ENCODE measurements around the gene PABPN1L.

PABPN1L gene

DNA sequence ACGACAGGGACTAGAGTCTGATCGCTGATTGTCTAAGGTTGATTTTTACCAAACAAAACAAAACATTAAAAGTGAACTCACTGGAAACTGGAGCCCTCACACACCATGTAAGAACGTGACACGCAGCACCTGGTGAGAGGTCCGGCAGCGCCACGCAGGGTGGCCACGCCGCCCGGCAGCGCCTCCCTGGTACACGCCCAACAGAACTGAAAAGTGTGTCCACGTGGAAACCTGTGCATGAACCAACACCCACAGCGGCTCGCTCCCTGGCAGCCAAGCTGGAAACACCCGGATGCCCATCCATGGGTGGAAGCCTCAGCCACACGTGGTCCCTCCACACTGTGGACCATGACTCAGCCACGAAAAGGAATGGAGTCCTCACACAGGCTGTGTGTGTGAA, 18.8 kb downstream of the PABPN1L start:
- H4K20me1 ChIP-seq (ENCODE audit: insufficient read depth): no peaks in the 10 kb centered on the region
- no peak overlapping the region for H3K4me3 ChIP-seq (IDR thresholded peaks at IDR 0.05; ENCODE audit: insufficient read depth, low read depth, low read length)
- no peak overlapping the region for H2AFZ ChIP-seq (ENCODE audit: low read depth)
- H3K4me1 ChIP-seq (ENCODE audit: low read depth, poor library complexity, severe bottlenecking): no peaks in the 10 kb centered on the region
- H3K4me2 ChIP-seq: no peak overlapping the region
- H3K36me3 ChIP-seq (ENCODE audit: insufficient read depth): no peaks in the 10 kb centered on the region
- H3K27me3 ChIP-seq (ENCODE audit: insufficient read depth, low read depth): no peaks in the 10 kb centered on the region
- no peak overlapping the region for H3K9ac ChIP-seq
- H3K79me2 ChIP-seq (ENCODE audit: insufficient read depth, low read depth): no peaks in the 10 kb centered on the region
- H3K27ac ChIP-seq: no peak overlapping the region
- TF ChIP-seq, protein P1, sequence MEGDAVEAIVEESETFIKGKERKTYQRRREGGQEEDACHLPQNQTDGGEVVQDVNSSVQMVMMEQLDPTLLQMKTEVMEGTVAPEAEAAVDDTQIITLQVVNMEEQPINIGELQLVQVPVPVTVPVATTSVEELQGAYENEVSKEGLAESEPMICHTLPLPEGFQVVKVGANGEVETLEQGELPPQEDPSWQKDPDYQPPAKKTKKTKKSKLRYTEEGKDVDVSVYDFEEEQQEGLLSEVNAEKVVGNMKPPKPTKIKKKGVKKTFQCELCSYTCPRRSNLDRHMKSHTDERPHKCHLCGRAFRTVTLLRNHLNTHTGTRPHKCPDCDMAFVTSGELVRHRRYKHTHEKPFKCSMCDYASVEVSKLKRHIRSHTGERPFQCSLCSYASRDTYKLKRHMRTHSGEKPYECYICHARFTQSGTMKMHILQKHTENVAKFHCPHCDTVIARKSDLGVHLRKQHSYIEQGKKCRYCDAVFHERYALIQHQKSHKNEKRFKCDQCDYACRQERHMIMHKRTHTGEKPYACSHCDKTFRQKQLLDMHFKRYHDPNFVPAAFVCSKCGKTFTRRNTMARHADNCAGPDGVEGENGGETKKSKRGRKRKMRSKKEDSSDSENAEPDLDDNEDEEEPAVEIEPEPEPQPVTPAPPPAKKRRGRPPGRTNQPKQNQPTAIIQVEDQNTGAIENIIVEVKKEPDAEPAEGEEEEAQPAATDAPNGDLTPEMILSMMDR (conservative IDR thresholded peaks at IDR 0.05; ENCODE audit: low read depth, low read length): no peak

GRCh38 chr16:88846088-88846487, 20.4 kb downstream of the PABPN1L start:
- H3K4me1 ChIP-seq (ENCODE audit: low read depth, poor library complexity, severe bottlenecking): no peaks in the 10 kb centered on the region
- no peak overlapping the region for H2AFZ ChIP-seq (ENCODE audit: low read depth)
- H4K20me1 ChIP-seq (ENCODE audit: insufficient read depth): no peaks in the 10 kb centered on the region
- TF ChIP-seq, protein P1 (conservative IDR thresholded peaks at IDR 0.05; ENCODE audit: low read depth, low read length): no peak
- H3K4me2 ChIP-seq: no peak overlapping the region
- no peaks in the 10 kb centered on the region for H3K36me3 ChIP-seq (ENCODE audit: insufficient read depth)
- H3K79me2 ChIP-seq (ENCODE audit: insufficient read depth, low read depth): no peaks in the 10 kb centered on the region
- no peak overlapping the region for H3K4me3 ChIP-seq (IDR thresholded peaks at IDR 0.05; ENCODE audit: insufficient read depth, low read depth, low read length)
- H3K9ac ChIP-seq: no peak overlapping the region
- H3K27ac ChIP-seq: no peak overlapping the region
- no peaks in the 10 kb centered on the region for H3K27me3 ChIP-seq (ENCODE audit: insufficient read depth, low read depth)

DNA sequence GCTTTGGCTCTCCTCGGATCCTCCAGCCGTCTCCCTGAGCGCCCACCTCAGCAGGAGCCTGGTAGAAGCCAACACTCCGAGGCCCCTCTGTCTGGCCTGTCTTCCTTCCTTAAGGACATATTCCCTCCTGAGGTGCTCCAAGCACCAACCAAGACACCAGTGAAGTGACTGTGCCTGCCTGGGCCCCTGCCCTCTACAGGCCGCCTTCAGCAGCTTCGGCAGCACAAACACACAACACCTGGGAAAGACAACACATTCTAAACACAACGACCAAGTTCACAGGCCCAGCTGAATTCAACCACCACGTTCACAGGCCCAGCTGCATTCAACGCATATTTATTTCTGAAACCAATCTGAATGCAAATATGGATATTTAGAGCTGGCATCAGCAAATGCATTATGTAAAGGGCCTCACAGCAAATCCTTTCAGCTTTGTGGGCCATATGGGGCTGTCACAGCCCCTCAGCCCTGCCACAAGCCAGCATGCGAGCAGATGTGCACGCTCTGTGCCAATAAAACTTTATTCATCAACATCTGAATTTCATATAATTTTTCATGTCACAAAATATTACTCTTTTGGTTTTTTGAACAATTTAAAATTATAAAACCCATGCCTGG, 21.9 kb downstream of the PABPN1L start:
- no peak overlapping the region for H2AFZ ChIP-seq (ENCODE audit: low read depth)
- no peak overlapping the region for H3K4me3 ChIP-seq (IDR thresholded peaks at IDR 0.05; ENCODE audit: insufficient read depth, low read depth, low read length)
- no peaks in the 10 kb centered on the region for H3K79me2 ChIP-seq (ENCODE audit: insufficient read depth, low read depth)
- no peak overlapping the region for H3K27ac ChIP-seq
- no peaks in the 10 kb centered on the region for H3K27me3 ChIP-seq (ENCODE audit: insufficient read depth, low read depth)
- H3K36me3 ChIP-seq (ENCODE audit: insufficient read depth): no peaks in the 10 kb centered on the region
- TF ChIP-seq, protein P1 (conservative IDR thresholded peaks at IDR 0.05; ENCODE audit: low read depth, low read length): no peak
- H3K4me1 ChIP-seq (ENCODE audit: low read depth, poor library complexity, severe bottlenecking): no peaks in the 10 kb centered on the region
- H3K9ac ChIP-seq: no peak overlapping the region
- no peak overlapping the region for H3K4me2 ChIP-seq
- H4K20me1 ChIP-seq (ENCODE audit: insufficient read depth): no peaks in the 10 kb centered on the region

DNA sequence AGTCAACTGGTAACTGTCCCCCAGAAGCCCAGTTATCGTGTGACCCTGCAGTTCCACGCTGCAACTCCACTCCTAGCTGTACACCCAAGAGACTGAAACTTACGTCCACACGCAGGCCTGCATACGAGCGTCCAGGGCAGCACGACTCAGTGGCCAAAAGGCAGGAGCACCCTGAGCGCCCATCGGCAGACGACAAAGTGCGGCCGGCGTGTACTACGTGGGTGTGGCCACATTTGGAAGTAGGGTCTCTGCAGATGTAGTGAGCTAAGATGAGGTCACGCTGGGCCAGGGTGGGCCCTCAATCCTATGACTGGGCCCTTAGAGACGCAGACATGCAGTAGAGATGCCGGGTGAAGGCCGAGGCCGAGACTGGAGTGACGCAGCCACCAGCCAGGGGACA, 23.2 kb downstream of the PABPN1L start:
- Histone ChIP-seq H3K27me3 (ENCODE audit: insufficient read depth, low read depth) (no peaks in the 10 kb centered on the region), H3K36me3 (ENCODE audit: insufficient read depth) (no peaks in the 10 kb centered on the region), H3K4me2 (no peak overlapping the region), H3K4me3 (IDR thresholded peaks at IDR 0.05; ENCODE audit: insufficient read depth, low read depth, low read length) (no peak overlapping the region), H3K9ac (no peak overlapping the region), H4K20me1 (ENCODE audit: insufficient read depth) (no peaks in the 10 kb centered on the region), H3K27ac (no peak overlapping the region), H3K4me1 (ENCODE audit: low read depth, poor library complexity, severe bottlenecking) (no peaks in the 10 kb centered on the region), H3K79me2 (ENCODE audit: insufficient read depth, low read depth) (no peaks in the 10 kb centered on the region), H2AFZ (ENCODE audit: low read depth) (no peak overlapping the region)
- TF ChIP-seq, protein P1 (conservative IDR thresholded peaks at IDR 0.05; ENCODE audit: low read depth, low read length): no peak

Data from KMS-11 (cell line).